SK-N-SH treated with all-trans-retinoic acid at 6 μM for 48 hours (cell line): ENCODE measurements around the gene LPP.

Source experiments
- ATAC-seq: fragments of 200-7000 bp; cut with Tn5 transposase; 3 replicates; pipeline ENCODE4 v1.9.1; 2020; ENCODE audit warnings: mild to moderate bottlenecking, moderate library complexity
- CSRNP3 ChIP-seq: fragments of 250-450 bp; sonication (Bioruptor Pico); IDR thresholded peaks from 2 replicates; pipeline ENCODE4 v1.5.1; 2021; ENCODE audit warnings: mild to moderate bottlenecking, moderate library complexity
- ESRRG ChIP-seq: fragments of 250-450 bp; sonication (Bioruptor Pico); IDR thresholded peaks from 2 replicates; pipeline ENCODE4 v1.6.1; 2021; ENCODE audit warnings: mild to moderate bottlenecking
- GLIS3 ChIP-seq: fragments of 250-450 bp; sonication (Bioruptor Pico); IDR thresholded peaks from 2 replicates; pipeline ENCODE4 v1.5.0; 2020; ENCODE audit warnings: mild to moderate bottlenecking, moderate library complexity
- ISL1 ChIP-seq: fragments of 250-450 bp; sonication (Bioruptor Pico); IDR thresholded peaks from 2 replicates; pipeline ENCODE4 v2.1.2; 2022; ENCODE audit warnings: mild to moderate bottlenecking, moderate library complexity
- OSR1 ChIP-seq: fragments of 250-450 bp; sonication (Bioruptor Pico); IDR thresholded peaks from 2 replicates; pipeline ENCODE4 v1.8.0; 2022; ENCODE audit warnings: moderate library complexity, mild to moderate bottlenecking, inconsistent platforms
- POU6F1 ChIP-seq: fragments of 250-450 bp; sonication (Bioruptor Pico); IDR thresholded peaks from 2 replicates; pipeline ENCODE4 v1.8.0; 2021; ENCODE audit warnings: low read depth, mild to moderate bottlenecking, moderate library complexity, borderline replicate concordance
- PPARA ChIP-seq: fragments of 250-450 bp; sonication (Bioruptor Pico); IDR thresholded peaks from 2 replicates; pipeline ENCODE4 v1.5.0; 2020; ENCODE audit warnings: mild to moderate bottlenecking, borderline replicate concordance
- TCF4 ChIP-seq: fragments of 250-450 bp; sonication (Bioruptor Pico); IDR thresholded peaks from 2 replicates; pipeline ENCODE4 v1.8.0; 2021; ENCODE audit warnings: mild to moderate bottlenecking, moderate library complexity, borderline replicate concordance
- TOX ChIP-seq: fragments of 250-450 bp; sonication (Bioruptor Pico); IDR thresholded peaks from 2 replicates; pipeline ENCODE4 v1.8.0; 2021; ENCODE audit warnings: mild to moderate bottlenecking, moderate library complexity, borderline replicate concordance
- TSHZ2 ChIP-seq: fragments of 250-450 bp; sonication (Bioruptor Pico); IDR thresholded peaks from 2 replicates; pipeline ENCODE4 v1.5.0; 2020; ENCODE audit warnings: mild to moderate bottlenecking, moderate library complexity
- ZFP3 ChIP-seq: fragments of 250-450 bp; sonication (Bioruptor Pico); IDR thresholded peaks from 2 replicates; pipeline ENCODE4 v1.5.0; 2020; ENCODE audit warnings: mild to moderate bottlenecking, moderate library complexity
- ZNF70 ChIP-seq: fragments of 450-650 bp; formaldehyde crosslinking; IDR thresholded peaks from 2 replicates; pipeline ENCODE4 v1.5.0; 2020; ENCODE audit warnings: mild to moderate bottlenecking, moderate library complexity
- ZNF8 ChIP-seq: fragments of 450-650 bp; formaldehyde crosslinking; IDR thresholded peaks from 2 replicates; pipeline ENCODE4 v1.5.0; 2020; ENCODE audit warnings: mild to moderate bottlenecking, moderate library complexity
- TF ChIP-seq, protein P1 (sequence below): fragments of 250-450 bp; sonication (Bioruptor Pico); IDR thresholded peaks from 2 replicates; pipeline ENCODE4 v1.5.1; 2020; ENCODE audit warnings: low read depth, mild to moderate bottlenecking, moderate library complexity
- TF ChIP-seq, protein P2 (sequence below): fragments of 250-450 bp; sonication (Bioruptor Pico); IDR thresholded peaks from 2 replicates; pipeline ENCODE4 v1.8.0; 2020; ENCODE audit warnings: mild to moderate bottlenecking, moderate library complexity, borderline replicate concordance

Gene LPP, protein sequence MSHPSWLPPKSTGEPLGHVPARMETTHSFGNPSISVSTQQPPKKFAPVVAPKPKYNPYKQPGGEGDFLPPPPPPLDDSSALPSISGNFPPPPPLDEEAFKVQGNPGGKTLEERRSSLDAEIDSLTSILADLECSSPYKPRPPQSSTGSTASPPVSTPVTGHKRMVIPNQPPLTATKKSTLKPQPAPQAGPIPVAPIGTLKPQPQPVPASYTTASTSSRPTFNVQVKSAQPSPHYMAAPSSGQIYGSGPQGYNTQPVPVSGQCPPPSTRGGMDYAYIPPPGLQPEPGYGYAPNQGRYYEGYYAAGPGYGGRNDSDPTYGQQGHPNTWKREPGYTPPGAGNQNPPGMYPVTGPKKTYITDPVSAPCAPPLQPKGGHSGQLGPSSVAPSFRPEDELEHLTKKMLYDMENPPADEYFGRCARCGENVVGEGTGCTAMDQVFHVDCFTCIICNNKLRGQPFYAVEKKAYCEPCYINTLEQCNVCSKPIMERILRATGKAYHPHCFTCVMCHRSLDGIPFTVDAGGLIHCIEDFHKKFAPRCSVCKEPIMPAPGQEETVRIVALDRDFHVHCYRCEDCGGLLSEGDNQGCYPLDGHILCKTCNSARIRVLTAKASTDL

DNA sequence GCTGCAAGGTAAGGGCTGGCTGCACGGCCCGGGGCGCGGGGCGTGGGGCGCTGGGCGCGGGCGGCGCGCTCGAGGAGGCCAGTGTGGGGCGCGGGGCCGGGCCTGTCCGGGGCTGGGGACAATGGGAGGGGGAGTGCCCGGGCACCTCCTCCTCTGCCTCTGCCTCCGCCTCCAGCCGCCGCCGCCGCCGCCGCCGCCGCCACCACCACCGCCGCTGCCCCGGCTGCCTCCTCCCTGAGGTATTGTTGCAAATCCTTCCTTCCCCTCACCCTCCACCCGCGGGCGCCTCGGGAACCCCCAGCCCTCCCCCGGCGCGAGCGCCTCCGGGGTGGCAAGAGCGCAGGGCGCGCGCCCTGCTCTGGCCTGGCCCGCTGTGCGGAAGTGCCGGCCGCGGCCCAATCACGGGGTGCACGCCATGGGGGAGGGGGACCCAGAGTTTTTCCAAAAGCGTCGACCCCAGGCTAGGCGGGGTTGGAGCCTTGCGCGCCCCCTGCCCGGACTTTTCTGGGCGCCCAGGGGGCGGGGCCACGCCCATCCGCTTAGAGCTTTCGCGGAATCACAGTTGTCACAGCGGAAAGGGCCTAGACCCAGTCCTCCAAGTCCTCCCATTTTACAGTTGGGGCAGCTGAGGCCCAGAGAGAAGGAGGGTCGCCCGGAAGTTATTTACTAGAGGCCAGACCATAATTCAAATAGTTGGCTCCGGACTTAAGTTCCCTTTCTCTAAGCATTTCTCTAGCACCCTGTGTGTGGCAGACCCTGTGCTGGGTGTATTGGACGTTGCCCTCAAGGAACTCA lies at the start of gene LPP:
LPP (plus strand) TSS at position 144 of the 795 bp plus-strand sequence. CDS start 251,964 bp downstream, outside the sequence.
- ATAC-seq: peak; percentile 82
- TF ChIP-seq ZFP3 (CRISPR knock-in tag) (no peak), ISL1 (CRISPR knock-in tag) (no peak), ESRRG (no peak), TOX (CRISPR knock-in tag) (no peak), TSHZ2 (CRISPR knock-in tag) (no peak), ZNF8 (CRISPR knock-in tag) (no peak)
- TF ChIP-seq, protein P1, sequence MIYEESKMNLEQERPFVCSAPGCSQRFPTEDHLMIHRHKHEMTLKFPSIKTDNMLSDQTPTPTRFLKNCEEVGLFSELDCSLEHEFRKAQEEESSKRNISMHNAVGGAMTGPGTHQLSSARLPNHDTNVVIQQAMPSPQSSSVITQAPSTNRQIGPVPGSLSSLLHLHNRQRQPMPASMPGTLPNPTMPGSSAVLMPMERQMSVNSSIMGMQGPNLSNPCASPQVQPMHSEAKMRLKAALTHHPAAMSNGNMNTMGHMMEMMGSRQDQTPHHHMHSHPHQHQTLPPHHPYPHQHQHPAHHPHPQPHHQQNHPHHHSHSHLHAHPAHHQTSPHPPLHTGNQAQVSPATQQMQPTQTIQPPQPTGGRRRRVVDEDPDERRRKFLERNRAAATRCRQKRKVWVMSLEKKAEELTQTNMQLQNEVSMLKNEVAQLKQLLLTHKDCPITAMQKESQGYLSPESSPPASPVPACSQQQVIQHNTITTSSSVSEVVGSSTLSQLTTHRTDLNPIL: no peak

DNA sequence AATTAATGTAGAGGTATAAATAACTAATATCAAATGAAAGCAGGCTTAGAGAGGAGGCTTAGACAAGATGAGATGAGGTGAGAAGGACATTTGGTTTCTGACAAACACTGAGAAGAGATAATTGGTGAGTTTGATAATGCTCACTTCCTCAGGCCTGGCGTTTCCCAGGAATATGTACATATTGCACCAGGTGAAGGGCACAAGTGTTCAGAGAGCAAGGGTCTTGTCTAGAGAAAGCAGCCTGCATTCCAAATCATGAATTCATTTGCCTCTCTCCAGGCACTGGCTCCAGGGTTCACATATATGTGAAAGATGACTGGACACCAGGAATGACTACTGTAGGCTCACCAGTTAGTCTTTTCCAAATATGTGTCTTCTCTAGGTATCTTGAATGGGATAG lies 48.0 kb upstream of the LPP start:
- ATAC-seq: no peak

More for the DNA sequence above, 48.0 kb upstream of the LPP start:
- TF ChIP-seq, protein P1: no peak
- TF ChIP-seq OSR1 (CRISPR knock-in tag) (no peak), PPARA (CRISPR knock-in tag) (no peak), TCF4 (CRISPR knock-in tag) (no peak), CSRNP3 (CRISPR knock-in tag) (no peak), GLIS3 (CRISPR knock-in tag) (no peak), POU6F1 (CRISPR knock-in tag) (no peak), ZNF70 (CRISPR knock-in tag) (no peak)
- TF ChIP-seq, protein P2, sequence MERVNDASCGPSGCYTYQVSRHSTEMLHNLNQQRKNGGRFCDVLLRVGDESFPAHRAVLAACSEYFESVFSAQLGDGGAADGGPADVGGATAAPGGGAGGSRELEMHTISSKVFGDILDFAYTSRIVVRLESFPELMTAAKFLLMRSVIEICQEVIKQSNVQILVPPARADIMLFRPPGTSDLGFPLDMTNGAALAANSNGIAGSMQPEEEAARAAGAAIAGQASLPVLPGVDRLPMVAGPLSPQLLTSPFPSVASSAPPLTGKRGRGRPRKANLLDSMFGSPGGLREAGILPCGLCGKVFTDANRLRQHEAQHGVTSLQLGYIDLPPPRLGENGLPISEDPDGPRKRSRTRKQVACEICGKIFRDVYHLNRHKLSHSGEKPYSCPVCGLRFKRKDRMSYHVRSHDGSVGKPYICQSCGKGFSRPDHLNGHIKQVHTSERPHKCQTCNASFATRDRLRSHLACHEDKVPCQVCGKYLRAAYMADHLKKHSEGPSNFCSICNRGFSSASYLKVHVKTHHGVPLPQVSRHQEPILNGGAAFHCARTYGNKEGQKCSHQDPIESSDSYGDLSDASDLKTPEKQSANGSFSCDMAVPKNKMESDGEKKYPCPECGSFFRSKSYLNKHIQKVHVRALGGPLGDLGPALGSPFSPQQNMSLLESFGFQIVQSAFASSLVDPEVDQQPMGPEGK (CRISPR knock-in tag): no peak
